Endodermal cell (in vitro differentiated cells): ENCODE measurements around the gene HLCS. TPM values are rescaled to one million over a fixed set of nuclear protein-coding genes. Genes with fewer than 3 reads are reported as not detected.
A peak's percentile ranks its signal among the peaks of the same experiment; 100 is the strongest.

ENCODE experiments used
- DNase-seq: peaks from one replicate; pipeline ENCODE4 v3.0.0-alpha.2; 2017
- H3K27ac ChIP-seq: 2 replicates; pipeline ENCODE4 v1.5.1; 2013; ENCODE audit warnings: mild to moderate bottlenecking, low read depth, low read length, moderate library complexity
- H3K27me3 ChIP-seq: 2 replicates; pipeline ENCODE4 v1.6.1; 2013; ENCODE audit warnings: mild to moderate bottlenecking, low read length, moderate library complexity; ENCODE audit not compliant: insufficient read depth, control insufficient read depth, poor library complexity, severe bottlenecking
- H3K36me3 ChIP-seq: 2 replicates; pipeline ENCODE4 v1.7.0; 2013; ENCODE audit warnings: mild to moderate bottlenecking, low read length, moderate library complexity; ENCODE audit not compliant: control insufficient read depth, insufficient read depth
- H3K4me1 ChIP-seq: one replicate; pipeline ENCODE4 v1.7.0; 2013; ENCODE audit warnings: low read length; ENCODE audit not compliant: control insufficient read depth, insufficient read depth
- H3K4me3 ChIP-seq: 2 replicates; pipeline ENCODE4 v1.5.1; 2013; ENCODE audit warnings: mild to moderate bottlenecking, low read length, moderate library complexity
- H3K9ac ChIP-seq: 2 replicates; pipeline ENCODE4 v1.6.1; 2013; ENCODE audit warnings: mild to moderate bottlenecking, low read length, moderate library complexity; ENCODE audit not compliant: poor library complexity, severe bottlenecking; ENCODE audit errors: extremely low read depth
- H3K9me3 ChIP-seq: 2 replicates; pipeline ENCODE4 v1.6.1; 2013; ENCODE audit warnings: mild to moderate bottlenecking, low read length, moderate library complexity; ENCODE audit not compliant: control insufficient read depth
- H3K27ac Mint-ChIP-seq: 2 replicates; pipeline ENCODE4 v1.8.0; 2020; ENCODE audit warnings: mixed read lengths
- H3K27me3 Mint-ChIP-seq: 2 replicates; pipeline ENCODE4 v1.8.0; 2021; ENCODE audit warnings: mild to moderate bottlenecking, mixed read lengths; ENCODE audit not compliant: insufficient read depth
- H3K36me3 Mint-ChIP-seq: 2 replicates; pipeline ENCODE4 v1.8.0; 2020; ENCODE audit warnings: low read depth, mixed read lengths
- H3K4me1 Mint-ChIP-seq: 2 replicates; pipeline ENCODE4 v1.8.0; 2020; ENCODE audit warnings: mixed read lengths
- H3K4me3 Mint-ChIP-seq: 2 replicates; pipeline ENCODE4 v1.8.0; 2020; ENCODE audit warnings: mild to moderate bottlenecking, moderate library complexity, mixed read lengths
- H3K9me3 Mint-ChIP-seq: 2 replicates; pipeline ENCODE4 v1.8.0; 2020; ENCODE audit warnings: mild to moderate bottlenecking, mixed read lengths
- CTCF ChIP-seq: fragments of 200-600 bp; sonication (generic); conservative IDR thresholded peaks from 2 replicates; pipeline ENCODE4 v1.5.0; 2021; ENCODE audit warnings: antibody characterized with exemption, mild to moderate bottlenecking
- WGBS, 2 experiments: methylation state at CpG; one replicate each; pipeline versions ENCODE4 v1.1.5 to v1.1.7; 2013; ENCODE audit warnings: missing lambda C conversion rate in 2 of 2, mixed read lengths in 1 of 2; ENCODE audit not compliant: insufficient coverage in 1 of 2, insufficient read length in 1 of 2; 5-methylcytosine and 5-hydroxymethylcytosine counted together
- total RNA-seq, 2 donors: library from RNA; stranded (reverse); fragmentation: NEBNext Ultra II Directional in 1 of 2; extraction: Animal tissue kit (Norgen Biotek cat#: 25700) in 1 of 2; gene quantifications; 2 replicates in 1 of 2; 3 replicates in 1 of 2; pipeline ENCODE4 v1.2.1, GENCODE V29; 2021

HLCS gene
- total RNA-seq, 2 donors from 2014 or later, result 25.0 to 30.1 TPM

GRCh38 chr21:36932161-36932816, 34.2 kb downstream of the HLCS start:
- Histone ChIP-seq H3K36me3 (peaks cover 38% of the 10 kb centered on the region), H3K27me3 (no peaks in the 10 kb centered on the region), H3K9me3 (no peaks in the 10 kb centered on the region), H3K4me1 (no peaks in the 10 kb centered on the region), H3K9ac (no peak overlapping the region), H3K4me3 (no peak overlapping the region), H3K27ac (no peak overlapping the region)
- no peaks in the 10 kb centered on the region for H3K9me3 Mint-ChIP-seq
- no peak for TF ChIP-seq CTCF
- H3K27me3 Mint-ChIP-seq, result no peaks in the 10 kb centered on the region
- H3K36me3 Mint-ChIP-seq, result peaks cover 25% of the 10 kb centered on the region
- DNase-seq, result no peak
- WGBS, 2 experiments, result 94 to 96% methylated on average over 2 to 3 of the region's 3 CpGs
- H3K4me3 Mint-ChIP-seq, result no peak overlapping the region
- no peak overlapping the region for H3K27ac Mint-ChIP-seq
- H3K4me1 Mint-ChIP-seq, result no peaks in the 10 kb centered on the region

- DNase-seq, result no peak
- Histone ChIP-seq H3K27ac (no peak overlapping the region), H3K36me3 (peaks cover 16% of the 10 kb centered on the region), H3K9me3 (no peaks in the 10 kb centered on the region), H3K27me3 (no peaks in the 10 kb centered on the region), H3K4me3 (no peak overlapping the region), H3K9ac (no peak overlapping the region), H3K4me1 (no peaks in the 10 kb centered on the region)
- H3K27me3 Mint-ChIP-seq, result no peaks in the 10 kb centered on the region
- 82 to 84% methylated on average over 6 to 7 of the region's 7 CpGs for WGBS, 2 experiments
- H3K4me3 Mint-ChIP-seq, result no peak overlapping the region
- H3K9me3 Mint-ChIP-seq, result no peaks in the 10 kb centered on the region
- peak; percentile 41 for TF ChIP-seq CTCF
- H3K27ac Mint-ChIP-seq, result no peak overlapping the region
- H3K36me3 Mint-ChIP-seq, result peaks cover 20% of the 10 kb centered on the region
- no peaks in the 10 kb centered on the region for H3K4me1 Mint-ChIP-seq
Observed at GRCh38 chr21:36929622-36930021, 36.8 kb downstream of the HLCS start.

GRCh38 chr21:36928960-36929359, 37.5 kb downstream of the HLCS start:
- Histone ChIP-seq H3K27me3 (no peaks in the 10 kb centered on the region), H3K36me3 (peaks cover 16% of the 10 kb centered on the region), H3K4me3 (no peak overlapping the region), H3K4me1 (no peaks in the 10 kb centered on the region), H3K9ac (no peak overlapping the region), H3K9me3 (no peaks in the 10 kb centered on the region), H3K27ac (no peak overlapping the region)
- no peak for DNase-seq
- H3K27ac Mint-ChIP-seq, result no peak overlapping the region
- TF ChIP-seq CTCF, result no peak
- no peaks in the 10 kb centered on the region for H3K27me3 Mint-ChIP-seq
- H3K36me3 Mint-ChIP-seq, result peaks cover 17% of the 10 kb centered on the region
- no peak overlapping the region for H3K4me3 Mint-ChIP-seq
- H3K9me3 Mint-ChIP-seq, result no peaks in the 10 kb centered on the region
- no peaks in the 10 kb centered on the region for H3K4me1 Mint-ChIP-seq
- WGBS, 2 experiments, result 93 to 94% methylated on average over 4 to 5 of the region's 5 CpGs
